Stimulated activated CD8-positive, alpha-beta memory T cell treated with anti-CD3 and anti-CD28 coated beads, Interleukin-7, amount 100 ng/mL, for 4 hours (primary cell): ENCODE data around the gene BSG.

Source experiments
- DNase-seq, 2 donors: peaks; one replicate each; pipeline ENCODE4 v3.0.0-alpha.2; 2020; ENCODE audit warnings: low read depth in 2 of 2

Gene BSG

DNA sequence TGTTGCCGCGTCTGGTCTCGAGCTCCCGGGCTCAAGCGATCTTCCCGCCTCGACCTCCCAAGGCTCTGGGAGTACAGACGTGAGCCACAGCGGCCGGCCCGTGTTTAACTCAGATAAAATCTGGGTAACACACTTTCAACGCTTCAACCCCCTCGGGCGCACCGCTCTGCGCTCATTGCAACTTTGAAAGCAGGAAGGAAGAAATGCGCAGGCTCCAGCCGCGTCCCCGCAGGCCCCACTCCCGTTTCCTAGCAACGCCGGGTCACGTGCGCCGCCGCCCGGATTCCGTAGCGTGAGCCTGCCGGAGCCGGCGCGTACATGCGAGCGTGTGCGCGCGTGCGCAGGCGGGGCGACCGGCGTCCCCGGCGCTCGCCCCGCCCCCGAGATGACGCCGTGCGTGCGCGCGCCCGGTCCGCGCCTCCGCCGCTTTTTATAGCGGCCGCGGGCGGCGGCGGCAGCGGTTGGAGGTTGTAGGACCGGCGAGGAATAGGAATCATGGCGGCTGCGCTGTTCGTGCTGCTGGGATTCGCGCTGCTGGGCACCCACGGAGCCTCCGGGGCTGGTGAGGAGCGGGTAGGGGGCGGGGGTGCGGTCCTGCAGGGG is at the start of gene BSG:
Gene BSG (plus strand): TSS at position 457 of the 603 bp plus-strand sequence. CDS start 39 bp downstream, at position 496.
- peak; percentile 97 to 99 for DNase-seq

DNA sequence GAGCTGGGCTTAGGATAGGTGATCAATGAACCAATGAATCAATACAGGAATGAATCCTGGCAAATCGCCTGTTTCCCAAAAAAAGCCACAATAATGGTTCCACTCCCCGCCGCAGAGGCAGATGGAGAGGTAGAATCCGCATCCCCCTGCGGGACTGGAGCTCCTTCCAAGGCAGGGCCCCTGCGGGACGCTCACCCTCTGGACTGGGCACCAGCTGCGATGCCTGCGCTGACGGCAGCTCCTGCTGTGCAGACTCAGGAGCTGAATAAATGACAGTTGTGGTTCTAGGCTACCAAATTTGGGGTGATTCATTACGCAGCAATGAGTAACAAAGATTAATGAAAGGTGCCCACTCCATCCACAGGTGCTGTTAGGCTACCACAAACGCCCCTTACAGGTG is 49.7 kb upstream of the BSG start:
- no peak for DNase-seq

DNA sequence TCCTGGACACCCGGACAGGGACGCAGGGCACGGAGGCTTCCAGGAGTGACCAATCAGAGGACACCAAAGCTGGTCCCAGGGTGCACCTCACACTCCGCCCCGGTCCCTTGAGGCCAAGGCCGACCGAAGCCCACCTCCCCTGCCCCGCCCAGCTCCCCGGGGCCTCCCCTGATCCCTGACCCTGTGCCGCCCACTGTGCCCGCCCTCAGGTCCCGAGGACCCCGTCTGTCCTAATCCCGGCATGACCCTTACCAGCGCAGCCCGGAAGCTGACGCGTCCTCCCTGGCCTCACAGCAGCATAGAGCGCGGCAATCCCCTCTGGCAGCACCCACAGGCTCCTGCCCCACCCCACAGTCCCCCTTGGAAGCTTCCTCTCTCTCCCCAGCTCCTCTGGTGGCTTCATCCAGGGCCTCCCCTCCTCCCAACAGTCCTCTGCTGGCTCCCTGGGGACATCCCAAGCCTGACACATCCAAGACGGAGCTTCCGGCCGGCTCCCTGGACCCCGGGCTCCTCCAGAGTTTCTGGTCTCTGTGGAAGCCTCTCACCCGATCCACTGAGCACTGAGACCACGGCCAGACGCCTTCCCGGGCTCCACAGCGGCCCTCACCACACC is 48.2 kb upstream of the BSG start:
- DNase-seq = no peak

DNA sequence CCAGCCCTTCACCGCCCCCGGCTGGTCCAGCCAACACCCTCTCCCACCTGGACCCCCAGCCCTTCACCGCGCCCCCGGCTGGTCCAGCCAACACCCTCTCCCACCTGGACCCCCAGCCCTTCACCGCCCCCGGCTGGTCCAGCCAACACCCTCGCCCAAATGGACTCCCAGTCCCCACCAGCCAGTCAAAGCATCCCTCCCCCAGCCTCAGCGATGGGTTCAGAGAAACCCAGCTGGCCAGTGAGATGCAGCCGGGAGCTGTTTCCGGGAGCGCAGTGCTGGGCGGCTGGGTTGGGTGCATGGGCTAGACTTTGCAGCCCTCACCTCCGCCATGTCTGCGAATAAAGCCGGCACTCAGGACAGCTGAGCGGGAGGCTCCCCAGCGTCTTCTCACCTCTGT is 47.4 kb upstream of the BSG start:
- DNase-seq = no peak

DNA sequence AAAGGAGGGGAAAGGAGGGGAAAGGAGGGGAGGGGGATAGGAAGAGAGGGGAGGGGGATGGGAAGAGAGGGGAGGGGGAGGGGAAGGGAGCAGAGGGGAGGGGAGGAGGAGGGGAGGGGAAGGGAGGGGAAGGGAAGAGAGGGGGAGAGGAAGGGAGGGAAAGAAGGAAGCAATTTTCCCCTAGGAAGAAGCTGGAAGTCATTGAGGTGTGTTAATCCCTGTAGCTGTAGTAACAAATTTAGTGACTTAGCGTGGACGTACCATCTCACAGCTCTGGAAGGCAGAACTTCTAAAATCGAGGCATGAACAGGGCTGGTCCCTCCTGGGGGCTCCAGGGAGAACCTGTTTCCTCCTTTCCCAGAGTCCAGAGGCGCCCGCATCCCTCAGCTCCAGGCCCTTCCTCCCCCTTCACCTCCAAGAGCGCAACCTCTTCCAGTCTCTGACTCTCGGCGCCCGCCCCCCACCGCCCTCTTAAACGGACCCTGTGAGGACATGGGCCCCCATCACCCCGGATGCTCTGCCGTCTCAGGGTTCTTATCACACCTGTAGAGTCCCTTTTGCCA is 46.5 kb upstream of the BSG start:
- no peak for DNase-seq

DNA sequence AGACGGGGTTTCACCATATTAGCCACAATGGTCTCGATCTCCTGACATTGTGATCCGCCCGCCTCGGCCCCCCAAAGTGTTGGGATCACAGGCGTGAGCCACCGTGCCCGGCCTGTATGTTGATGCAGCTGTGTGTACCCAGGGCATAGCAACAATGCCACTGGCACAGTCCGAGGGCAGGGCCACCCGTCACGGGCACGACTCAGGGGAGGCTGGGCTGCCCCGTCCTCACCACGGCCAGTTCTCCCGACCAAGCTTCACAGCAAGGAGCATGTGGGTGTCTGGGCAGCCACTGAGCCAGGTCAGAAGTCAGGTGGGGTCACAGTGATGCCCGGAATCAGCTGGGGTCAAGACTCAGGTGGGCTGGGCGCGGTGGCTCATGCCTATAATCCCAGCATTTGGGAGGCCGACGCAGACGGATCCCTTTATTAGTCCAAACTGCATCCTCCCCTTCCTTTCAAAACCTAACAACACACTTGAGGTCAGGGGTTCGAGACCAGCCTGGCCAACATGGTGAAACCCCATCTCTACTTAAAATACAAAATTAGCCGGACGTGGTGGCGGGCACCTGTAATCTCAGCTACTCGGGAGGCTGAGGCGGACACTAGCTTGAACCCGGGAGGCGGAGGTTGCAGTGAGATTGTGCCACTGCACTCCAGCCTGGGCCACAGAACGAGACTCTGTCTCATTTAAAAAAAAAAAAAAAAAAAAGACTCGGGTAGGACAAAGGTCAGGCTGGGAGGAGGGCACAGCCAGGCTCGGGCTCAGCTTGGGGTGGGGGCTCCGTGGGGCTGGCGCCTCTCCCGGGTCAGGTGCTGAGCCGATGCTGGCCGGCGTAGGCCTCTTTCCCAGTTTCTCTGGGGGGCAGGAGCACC is 42.0 kb upstream of the BSG start:
- no peak for DNase-seq

DNA sequence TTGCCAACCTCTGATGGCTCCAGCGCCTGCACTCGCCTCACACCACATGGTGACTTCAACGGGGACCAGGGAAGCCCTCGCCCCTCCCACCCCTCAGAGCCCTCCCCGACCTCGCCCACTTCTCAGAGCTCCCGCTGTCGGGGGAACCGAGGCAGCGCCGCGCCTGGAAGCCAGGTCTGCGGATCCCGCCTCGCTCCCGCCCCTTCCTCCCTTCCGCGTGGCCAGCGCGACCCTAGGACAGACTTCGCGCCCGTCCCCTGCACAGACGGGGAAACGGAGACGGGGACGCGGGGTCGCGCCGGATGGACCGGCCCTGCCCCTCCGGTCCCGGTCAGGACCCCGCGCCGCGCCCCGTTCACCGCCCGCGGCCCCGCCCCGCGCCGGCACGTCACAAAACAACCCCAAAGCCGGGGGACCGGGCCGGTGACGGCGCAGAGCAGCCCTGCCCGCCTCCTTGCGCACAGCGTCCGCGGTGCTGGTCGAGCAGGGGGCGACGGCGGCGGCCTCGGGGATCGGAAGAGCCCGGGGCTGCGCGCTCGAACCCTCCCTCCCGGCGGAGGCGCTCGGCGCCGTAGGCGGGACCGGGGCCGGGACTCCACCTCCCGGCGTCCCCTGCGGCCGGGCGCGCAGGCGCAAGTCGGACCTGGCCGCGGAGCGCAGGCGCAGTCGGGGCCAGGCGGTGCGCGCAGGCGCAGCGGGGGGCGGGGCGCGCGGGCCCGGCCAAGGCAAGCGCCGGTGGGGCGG is 41.2 kb upstream of the BSG start:
- DNase-seq = peak; percentile 69 to 78

DNA sequence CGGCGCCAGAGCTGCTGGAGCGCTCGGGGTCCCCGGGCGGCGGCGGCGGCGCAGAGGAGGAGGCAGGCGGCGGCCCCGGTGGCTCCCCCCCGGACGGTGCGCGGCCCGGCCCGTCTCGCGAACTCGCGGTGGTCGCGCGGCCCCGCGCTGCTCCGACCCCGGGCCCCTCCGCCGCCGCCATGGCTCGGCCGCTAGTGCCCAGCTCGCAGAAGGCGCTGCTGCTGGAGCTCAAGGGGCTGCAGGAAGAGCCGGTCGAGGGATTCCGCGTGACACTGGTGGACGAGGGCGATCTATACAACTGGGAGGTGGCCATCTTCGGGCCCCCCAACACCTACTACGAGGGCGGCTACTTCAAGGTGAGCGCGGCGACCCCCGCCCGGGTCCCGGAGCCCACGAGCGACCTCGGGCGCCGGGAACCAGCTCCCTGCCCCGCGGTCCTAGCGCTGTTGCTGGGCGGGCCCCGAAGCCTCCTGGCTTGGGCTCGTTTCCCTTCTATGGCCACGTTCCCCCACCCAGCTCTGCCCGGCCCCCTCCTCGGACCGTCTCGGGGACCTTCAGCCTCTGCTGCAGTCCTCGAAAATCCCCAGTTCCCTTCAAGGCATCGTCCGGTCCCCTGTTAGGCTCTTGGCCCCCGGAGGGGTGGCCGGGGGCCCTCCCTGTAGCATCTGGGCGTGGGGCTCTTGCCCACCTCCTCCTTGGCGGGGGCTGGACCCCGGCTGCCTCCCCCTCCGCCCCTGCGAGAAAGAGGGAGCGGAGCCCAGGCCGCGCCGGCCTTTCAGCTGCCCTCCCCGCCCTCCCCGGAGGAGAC is 40.4 kb upstream of the BSG start, which contains the start of gene CDC34:
Gene CDC34 (plus strand): TSS at position 8 of the 808 bp plus-strand sequence. CDS start 172 bp downstream, at position 180.
- no peak for DNase-seq

DNA sequence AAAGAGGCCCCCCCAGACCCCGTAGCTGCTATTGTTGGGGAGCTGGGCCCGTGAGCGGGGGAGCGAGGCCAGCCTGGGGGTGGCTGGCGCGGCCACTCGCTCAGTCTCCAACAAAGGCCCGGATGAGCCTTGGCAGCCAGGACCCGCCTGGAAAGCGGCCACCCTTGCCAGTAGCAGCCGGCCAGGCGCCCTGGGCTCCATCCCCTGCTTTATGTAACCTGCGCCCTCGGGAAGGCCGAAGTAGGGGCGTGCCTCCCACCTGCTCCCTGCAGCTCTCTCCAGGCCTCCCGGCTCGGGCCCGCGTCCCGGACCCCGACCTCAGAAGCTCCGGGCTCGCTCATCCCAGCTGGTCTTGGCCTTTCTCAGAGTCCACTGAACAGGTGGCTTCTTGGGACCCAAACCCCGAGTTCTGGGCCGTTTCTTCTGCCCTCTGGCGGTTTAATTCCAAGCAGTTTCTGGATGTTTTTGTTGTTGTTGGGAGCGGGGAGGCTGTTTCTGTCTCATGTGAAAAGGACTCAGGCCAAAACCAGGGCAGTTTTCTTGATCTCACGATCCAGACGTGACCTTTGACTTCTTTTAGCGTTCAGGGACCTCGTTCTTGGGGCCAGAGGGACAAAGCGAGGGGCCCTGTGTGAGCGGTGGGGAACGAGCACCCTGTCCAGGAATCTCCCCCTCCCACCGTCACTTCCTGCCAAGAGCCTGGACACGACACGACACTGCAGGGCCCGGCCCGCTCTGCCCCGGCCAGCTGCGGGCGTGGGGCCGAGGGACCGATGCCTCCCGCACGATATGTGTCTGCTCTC is 39.6 kb upstream of the BSG start:
- no peak for DNase-seq

DNA sequence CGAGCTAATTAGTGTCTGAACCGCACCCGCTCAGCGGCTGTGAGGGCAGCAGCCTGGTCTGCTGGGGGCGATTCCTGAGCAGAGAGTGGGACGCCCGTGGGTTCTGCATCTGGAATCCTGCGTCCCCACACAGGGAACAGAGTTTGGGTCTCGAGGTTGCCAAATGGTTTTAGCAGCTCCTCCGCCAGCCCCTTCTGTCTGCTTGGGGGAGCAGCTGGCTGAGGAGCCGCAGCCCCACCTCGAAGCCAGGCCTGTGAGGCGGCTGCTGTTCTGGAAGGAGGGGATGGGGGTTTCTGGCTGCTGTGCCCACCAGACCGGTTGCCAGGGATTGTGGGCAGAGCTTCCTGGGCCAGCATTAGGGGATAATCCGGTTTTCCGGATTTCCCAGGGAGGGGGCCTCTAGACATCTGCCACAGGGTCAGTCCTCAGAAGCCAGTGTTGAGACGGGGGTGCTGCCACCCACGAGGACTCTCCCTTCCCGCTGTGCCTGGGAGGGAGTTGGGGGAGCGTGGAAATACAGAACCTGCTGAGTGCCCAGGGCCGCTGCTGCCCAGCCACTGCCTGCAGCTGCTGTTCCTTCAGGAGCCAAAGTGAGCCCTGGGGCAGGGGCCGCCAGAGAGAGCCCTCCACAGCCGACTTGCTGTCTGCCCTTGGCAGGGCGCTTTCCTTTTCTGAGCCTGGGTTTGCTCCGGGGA is 38.9 kb upstream of the BSG start:
- DNase-seq = no peak

DNA sequence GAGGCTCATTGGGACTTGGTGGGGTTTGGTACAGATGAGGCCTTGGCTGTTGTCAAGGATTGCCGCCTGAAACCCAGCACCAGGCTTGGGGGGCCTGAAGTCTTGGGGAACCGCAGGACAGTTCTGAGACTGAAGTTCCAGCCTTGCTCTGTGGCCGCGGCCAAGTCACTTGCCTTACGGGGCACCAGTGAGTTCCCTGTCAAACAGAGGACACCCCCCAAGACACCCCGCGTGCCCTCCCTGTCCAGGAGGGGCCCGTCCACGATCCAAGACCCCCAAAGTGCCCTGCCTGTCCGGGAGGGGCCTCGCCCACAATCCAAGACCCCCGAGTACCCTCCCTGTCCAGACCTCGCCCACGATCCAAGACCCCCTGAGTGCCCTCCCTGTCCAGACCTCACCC is 38.3 kb upstream of the BSG start:
- DNase-seq = no peak

DNA sequence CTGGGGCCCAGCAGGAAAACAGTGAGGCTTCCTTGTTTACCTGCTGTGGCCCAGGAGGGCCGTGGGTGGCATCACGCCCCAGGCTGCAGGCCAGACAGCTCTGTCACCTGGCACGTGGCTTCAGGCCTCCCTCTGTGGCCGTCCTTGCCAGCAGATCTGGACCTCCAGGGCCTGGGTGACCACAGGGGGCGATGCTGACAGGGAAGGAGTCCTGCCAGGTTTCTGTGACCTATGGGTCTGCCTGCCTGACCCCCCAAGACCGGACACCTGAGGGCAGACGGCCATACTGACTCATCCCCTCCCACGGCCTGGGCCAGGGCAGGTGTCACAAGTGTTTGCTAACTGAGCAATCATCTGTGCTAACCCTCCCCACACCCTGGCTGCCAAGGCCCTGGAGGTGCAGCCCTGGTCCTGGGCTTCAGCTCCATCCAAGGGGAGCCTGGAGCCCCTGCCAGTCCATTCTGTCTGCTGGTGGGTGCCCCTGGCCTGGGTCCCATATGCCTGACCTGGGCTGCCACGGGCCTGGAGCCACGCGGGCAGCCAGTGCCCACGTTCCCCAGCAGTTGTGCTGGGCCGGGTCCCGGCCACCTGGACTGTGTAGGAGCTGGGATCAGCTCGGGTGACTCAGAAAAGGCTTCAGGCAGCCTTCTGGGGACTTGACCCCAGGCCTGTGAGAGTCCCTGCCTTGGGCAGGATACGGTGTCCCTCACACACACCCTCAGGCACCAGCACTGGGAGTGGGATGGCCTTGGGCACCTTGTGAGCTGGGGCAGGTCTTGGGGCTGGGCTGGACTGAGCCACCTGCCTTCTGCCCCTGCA is 37.2 kb upstream of the BSG start:
- DNase-seq = no peak

DNA sequence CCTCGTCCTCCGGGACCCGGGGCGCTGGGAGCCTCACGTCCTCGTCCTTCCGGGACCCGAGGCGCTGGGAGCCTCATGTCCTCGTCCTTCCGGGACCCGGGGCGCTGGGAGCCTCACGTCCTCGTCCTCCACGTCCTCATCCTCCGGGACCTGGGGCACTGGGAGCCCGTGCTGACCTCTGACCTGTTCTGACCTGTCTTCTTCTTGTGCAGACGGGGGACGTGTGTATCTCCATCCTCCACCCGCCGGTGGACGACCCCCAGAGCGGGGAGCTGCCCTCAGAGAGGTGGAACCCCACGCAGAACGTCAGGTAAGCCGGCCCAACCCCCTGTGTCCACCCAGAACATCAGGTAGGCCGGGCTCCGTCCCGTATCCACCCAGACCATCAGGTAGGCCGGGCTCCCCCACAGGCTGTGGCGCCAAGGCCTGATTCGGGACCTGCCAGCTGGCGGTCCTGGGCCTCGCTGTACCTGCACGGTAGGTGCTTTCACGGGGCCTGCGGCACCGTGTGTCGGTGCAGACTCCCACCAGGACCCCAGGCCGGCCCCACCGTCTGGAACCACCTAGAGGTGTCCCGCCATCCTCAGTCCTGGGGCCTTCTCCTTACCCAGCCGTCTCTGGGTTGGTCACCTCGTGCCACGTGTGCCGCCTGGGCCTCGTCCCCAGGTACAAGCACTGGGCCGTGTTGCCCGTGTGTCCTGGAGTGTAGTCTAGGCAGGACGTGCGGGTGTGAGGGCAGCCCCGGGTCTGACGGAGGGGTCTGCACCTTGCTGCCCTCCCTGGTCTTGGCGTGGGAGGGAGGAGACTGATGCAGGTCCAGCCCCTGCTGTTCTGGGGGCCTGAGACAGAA is 36.1 kb upstream of the BSG start:
- DNase-seq = no peak

DNA sequence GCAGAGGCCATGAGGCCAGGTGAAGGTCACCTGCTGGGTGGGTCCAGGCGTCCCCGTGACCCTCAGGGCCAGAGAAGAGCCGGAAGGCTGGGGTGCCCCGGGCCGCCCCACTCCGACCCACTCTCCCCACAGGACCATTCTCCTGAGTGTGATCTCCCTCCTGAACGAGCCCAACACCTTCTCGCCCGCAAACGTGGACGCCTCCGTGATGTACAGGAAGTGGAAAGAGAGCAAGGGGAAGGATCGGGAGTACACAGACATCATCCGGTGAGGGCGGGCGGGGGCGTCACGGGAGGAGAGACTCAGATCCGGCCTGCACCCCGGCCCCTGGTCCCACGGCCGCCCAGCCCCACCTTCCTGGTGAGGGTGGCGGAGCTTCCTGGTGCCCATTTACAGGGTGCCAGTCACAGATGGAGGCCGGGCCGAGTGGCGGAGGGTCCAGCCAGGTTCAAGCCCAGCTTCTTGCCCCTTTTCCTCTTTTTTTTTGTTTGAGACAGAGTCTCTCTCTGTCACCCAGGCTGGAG is 35.5 kb upstream of the BSG start:
- no peak for DNase-seq

DNA sequence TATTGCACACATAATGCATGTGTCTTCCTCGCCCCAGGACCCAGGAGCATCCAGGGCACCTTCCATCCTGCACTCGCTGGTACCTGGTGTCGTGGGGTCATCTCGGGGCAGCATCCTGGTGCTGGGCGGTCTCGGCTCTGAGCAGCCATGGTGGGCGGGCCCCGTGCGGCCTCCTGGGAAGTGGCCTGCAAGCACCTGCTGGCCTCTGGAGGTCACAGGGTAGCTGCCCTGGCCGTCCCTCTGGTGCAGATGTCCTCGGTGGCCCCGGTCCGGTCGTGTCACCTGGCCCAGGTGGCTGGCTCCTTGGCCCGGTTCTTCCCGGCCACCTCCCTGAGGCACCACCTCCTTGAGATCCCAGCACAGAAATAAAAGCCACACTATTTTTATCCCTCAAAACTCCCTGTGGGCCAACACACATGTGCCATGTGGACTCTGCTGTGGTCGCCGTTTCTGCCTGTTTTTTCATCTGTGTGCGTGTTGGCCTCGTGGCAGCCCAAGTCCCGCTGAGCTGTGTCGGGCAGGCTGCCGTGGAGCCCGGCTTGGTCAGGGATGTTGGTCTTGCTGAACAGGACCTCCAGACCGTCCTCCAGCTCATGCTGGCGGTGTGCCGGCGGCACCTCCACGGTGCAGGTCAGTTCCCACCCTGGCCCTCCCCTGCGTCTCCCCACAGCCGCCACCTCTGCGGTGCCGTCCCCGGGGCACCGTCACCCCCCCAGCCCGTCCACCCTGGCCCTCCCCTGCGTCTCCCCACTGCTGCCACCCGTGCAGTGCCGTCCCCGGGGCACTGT is 33.6 kb upstream of the BSG start:
- no peak for DNase-seq

DNA sequence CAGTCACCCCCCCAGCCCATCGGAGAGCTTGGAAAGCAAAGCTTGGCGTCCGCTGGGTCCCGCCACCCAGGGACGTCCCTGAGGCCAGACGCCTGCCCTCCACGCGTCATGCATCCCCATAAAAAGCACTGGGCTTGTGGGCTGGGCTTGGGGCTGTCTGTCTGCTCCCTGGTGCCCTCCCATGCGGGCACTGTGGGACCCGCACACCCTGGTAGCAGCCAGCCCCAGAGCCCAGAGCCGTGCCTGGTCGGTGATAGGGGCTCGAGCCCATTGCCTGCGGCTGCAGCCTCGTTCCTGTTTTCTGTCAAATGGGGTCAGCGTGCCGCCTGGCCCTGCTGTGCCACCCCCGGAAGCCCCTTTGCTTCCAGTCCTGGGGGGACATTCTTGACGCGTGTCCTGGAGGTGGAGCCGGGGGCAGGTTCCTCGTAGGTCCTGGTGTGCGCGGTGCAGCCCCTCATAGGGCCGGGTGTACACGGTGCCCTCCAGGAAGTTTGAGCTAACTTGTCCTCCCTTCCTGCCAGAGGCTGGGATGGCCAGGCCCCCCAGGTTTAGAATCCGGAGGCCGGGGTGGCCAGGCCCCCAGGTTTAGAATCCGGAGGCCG is 32.9 kb upstream of the BSG start:
- DNase-seq = no peak
